Measurements from ENCODE around the gene N4BP3. TPM values are rescaled to one million over a fixed set of nuclear protein-coding genes. Genes with fewer than 3 reads are reported as not detected.

N4BP3 gene
- total RNA-seq, 1 donor from 2014 or later = 7.9 TPM

DNA sequence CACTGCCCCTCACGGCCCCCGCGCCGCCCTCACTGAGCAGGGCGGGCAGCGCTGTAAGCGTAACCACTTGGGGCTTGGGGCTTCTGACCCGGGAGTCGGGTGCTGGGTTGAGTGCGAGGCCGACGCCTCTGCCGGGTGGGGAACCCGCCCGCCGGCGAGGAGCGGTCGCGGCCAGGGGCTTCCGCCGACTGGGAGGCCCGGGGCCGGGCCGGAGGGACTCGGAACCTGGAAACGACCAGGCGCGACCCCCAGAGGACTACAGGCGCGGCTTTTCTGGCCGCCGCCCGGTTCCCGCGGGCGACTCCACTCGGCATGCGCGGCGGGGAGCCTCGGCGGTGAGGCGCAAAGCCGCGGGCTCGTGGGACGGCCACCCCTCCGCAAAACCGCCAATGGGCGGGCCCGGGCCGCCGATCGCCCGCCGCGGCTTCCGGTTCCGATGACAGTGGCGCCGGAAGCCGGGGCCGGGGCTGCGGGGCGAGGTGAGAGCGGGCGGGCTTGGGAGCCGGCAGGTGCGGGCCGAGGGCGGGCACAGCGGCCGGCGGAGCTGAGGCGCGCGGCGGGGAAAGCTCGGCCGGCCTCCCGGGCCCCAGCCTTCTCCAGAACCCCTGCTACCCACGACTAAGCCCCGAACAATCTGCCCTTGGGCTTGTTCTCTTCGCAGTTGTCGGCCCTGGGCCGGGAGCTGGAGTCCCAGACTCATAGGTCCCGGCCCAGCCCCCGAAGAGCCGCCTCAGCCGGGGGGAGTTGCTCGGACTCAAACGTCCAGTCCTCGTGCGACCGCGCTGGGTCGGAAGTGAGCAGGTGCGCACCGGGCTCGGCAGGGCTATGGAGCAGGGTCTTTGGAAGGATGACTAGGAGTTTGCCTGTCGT, 17.5 kb downstream of the N4BP3 start, which contains the start of gene RMND5B:
TSS of gene RMND5B (plus strand) at position 439 of the 870 bp plus-strand sequence. CDS start 7,106 bp downstream, outside the sequence.
- TF ChIP-seq, protein P1, sequence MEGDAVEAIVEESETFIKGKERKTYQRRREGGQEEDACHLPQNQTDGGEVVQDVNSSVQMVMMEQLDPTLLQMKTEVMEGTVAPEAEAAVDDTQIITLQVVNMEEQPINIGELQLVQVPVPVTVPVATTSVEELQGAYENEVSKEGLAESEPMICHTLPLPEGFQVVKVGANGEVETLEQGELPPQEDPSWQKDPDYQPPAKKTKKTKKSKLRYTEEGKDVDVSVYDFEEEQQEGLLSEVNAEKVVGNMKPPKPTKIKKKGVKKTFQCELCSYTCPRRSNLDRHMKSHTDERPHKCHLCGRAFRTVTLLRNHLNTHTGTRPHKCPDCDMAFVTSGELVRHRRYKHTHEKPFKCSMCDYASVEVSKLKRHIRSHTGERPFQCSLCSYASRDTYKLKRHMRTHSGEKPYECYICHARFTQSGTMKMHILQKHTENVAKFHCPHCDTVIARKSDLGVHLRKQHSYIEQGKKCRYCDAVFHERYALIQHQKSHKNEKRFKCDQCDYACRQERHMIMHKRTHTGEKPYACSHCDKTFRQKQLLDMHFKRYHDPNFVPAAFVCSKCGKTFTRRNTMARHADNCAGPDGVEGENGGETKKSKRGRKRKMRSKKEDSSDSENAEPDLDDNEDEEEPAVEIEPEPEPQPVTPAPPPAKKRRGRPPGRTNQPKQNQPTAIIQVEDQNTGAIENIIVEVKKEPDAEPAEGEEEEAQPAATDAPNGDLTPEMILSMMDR (IDR thresholded peaks at IDR 0.05) = no peak
- Histone ChIP-seq H3K36me3 (peaks cover 17% of the 10 kb centered on the region), H3K4me3 (peak within 1 kb of the TSS; percentile 80), H3K4me1 (peaks cover 8% of the 10 kb centered on the region), H3K27me3 (ENCODE audit: low read depth) (no peaks in the 10 kb centered on the region), H3K27ac (peak within 1 kb of the TSS; percentile 94), H3K9me3 (no peaks in the 10 kb centered on the region)
- intact Hi-C loops (cut with DNase I) = no loop called here
- ATAC-seq (peak; percentile 97 to 98), DNase-seq (peak; percentile 91)

DNA sequence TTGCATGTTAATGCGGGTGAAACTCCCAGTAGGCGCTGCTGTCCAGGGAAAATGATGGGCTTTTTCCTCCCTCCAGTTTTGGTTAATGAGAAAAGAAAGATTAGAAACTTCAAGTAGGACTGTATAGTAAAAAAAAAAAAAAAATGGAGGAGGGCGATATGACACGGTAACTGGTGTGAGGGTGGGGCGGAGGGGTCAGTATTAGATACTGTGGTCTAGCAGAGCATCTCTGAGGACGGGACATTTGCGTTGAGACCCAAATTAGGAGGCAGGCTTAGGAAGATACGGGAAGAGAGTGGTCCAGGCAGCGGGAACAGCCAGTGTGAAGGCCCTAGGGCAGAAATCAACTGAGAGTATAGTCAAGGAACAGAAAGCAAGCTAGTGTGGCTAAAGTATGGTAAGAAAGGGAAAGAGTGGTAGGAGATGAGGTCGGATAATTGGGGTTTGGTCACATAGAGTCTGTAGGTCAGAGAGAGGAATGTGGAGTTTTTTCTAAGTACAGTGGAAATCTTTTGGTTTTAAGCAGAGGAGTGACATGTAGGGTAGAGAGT, 18.2 kb downstream of the N4BP3 start:
- peak overlapping the region; percentile 94 for H3K27ac ChIP-seq
- H3K4me3 ChIP-seq = peak overlapping the region; percentile 80
- H3K36me3 ChIP-seq = peaks cover 24% of the 10 kb centered on the region
- intact Hi-C loops (cut with DNase I) = no loop called here
- TF ChIP-seq, protein P1 (IDR thresholded peaks at IDR 0.05) = no peak
- H3K27me3 ChIP-seq (ENCODE audit: low read depth) = no peaks in the 10 kb centered on the region
- H3K9me3 ChIP-seq = no peaks in the 10 kb centered on the region
- ATAC-seq = no peak
- DNase-seq = no peak
- H3K4me1 ChIP-seq = peaks cover 8% of the 10 kb centered on the region

DNA sequence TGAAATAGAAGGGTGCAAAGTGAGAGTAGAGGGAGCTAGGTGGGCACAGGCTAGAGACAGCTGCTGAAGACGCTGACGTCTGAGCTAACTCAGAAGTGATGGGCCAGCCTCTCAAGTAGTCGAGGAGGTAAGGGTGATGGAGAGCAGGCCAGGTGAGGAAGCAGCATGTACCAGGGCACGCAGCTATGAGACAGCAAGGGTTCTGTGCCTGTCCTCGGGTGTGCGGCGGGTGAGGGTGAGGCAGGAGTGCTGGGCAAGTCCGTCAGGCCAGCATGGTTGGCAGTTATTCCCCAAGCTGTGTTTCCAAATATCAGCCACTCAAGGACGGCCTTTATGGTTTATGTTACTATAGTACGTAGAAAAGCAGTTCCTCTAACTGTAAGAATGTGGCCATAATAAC, 23.7 kb downstream of the N4BP3 start:
- ATAC-seq = no peak
- Histone ChIP-seq H3K4me3 (no peak overlapping the region), H3K27me3 (ENCODE audit: low read depth) (no peaks in the 10 kb centered on the region), H3K9me3 (no peaks in the 10 kb centered on the region), H3K36me3 (peaks cover 74% of the 10 kb centered on the region), H3K4me1 (peaks cover 2% of the 10 kb centered on the region), H3K27ac (no peak overlapping the region)
- DNase-seq = no peak
- intact Hi-C loops (cut with DNase I) = no loop called here
- TF ChIP-seq, protein P1 (IDR thresholded peaks at IDR 0.05) = no peak

GRCh38 chr5:178137991-178138390, 24.7 kb downstream of the N4BP3 start:
- H3K9me3 ChIP-seq = no peaks in the 10 kb centered on the region
- no peak overlapping the region for H3K4me3 ChIP-seq
- ATAC-seq (no peak), DNase-seq (peak; percentile 24)
- no peaks in the 10 kb centered on the region for H3K4me1 ChIP-seq
- no peak overlapping the region for H3K27ac ChIP-seq
- intact Hi-C loops (cut with DNase I) = no loop called here
- TF ChIP-seq, protein P1 (IDR thresholded peaks at IDR 0.05) = no peak
- no peaks in the 10 kb centered on the region for H3K27me3 ChIP-seq (ENCODE audit: low read depth)
- peaks cover 84% of the 10 kb centered on the region for H3K36me3 ChIP-seq

DNA sequence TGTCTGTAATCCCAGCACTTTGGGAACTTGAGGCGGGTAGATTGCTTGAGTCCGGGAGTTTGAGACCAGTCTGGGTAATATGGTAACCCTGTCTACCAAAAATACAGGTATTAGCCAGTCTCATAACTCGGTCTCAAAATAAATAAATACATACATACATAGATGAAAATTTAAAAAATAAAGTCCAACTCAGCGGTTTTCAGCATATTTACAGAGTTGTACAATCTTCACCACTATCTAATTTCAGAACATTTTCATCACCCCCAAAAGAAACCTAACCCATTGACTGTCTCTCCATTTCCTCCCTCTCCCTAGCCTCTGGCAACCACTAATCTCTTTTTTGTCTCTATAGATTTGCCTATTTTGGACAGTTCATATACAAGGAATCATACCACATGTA, 28.2 kb downstream of the N4BP3 start:
- Histone ChIP-seq H3K27ac (no peak overlapping the region), H3K9me3 (no peaks in the 10 kb centered on the region), H3K4me1 (no peaks in the 10 kb centered on the region), H3K36me3 (peaks cover 95% of the 10 kb centered on the region), H3K4me3 (no peak overlapping the region), H3K27me3 (ENCODE audit: low read depth) (no peaks in the 10 kb centered on the region)
- no peak for ATAC-seq
- no peak for DNase-seq
- TF ChIP-seq, protein P1 (IDR thresholded peaks at IDR 0.05) = no peak
- intact Hi-C loops (cut with DNase I) = no loop called here
